ENCODE results near the gene RABEPK.
"Not testable (repeated sequence)": the region's sequence is repeated elsewhere in the genome, so short reads cannot be mapped to it uniquely, and the experiment has no call there.

RABEPK gene

GRCh38 chr9:125254231-125254630 is 53.9 kb downstream of the RABEPK start:
- DNase-seq, result no peak

DNA sequence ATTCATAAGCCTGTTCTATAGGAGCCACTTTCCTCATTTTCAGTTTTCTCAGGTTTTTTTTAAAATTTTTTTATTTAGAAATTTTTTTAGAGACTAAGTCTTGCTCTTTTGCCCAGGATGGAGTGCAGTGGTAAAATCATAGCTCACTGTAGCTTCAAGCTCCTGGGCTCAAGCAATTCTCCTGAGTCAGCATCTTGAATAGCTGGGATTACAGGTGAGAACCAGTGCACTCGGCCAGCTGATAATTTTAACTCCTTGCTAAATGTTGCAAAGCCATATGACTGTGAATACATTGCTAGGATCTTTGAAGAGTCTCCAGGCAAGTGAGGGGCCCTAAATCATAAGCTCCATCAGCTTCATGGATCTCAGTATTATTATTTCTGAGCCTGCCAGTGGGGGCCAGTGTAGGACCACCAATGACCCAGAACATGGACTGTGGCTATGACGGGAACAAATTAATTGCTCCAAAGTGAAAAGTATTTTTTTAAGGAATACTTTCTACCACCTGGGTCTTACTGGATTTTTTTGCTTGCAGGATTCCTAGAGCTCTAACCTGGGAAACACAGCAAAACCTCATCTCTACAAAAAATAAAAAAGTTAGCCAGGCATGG is 55.5 kb downstream of the RABEPK start:
- DNase-seq, result no peak

- no peak for DNase-seq
Observed at GRCh38 chr9:125258160-125258785, 57.9 kb downstream of the RABEPK start.

DNA sequence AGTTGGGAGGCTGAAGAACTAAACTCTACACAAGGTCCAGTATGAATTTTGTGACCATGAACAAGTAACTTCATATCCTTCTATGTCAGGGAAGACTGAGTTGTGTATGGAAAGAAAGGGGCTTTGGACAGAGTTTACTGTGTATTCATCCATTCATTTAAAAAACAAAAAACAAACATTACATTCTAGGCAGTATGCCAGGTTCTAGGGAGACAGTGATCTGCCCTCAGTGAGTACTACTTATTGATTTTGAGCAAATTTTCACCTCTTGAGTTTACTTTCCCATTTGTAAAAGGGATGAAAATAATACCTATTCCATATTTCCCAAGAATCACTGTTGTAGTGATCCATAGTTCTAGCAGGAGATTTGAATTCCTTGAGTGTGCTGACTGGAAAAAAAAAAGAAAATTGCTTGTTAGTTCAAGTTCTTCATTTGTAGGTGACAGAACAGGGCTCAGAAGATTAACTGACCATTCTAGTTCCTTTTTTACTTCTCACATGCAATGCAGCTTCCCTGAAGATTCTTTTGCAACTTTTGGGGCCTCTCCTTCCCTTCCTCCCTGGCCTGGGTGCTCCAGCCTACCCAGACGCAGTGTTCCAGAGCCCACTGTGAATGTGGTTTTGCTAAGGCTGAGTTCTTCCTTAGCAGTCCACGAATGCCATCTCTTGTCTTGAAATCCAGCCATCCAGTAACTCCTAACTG is 58.6 kb downstream of the RABEPK start:
- no peak for DNase-seq

GRCh38 chr9:125260561-125260960 is 60.2 kb downstream of the RABEPK start:
- DNase-seq, result no peak

- DNase-seq, result peak; percentile 88
Observed at GRCh38 chr9:125261501-125262293, 61.4 kb downstream of the RABEPK start, which contains the start of gene GAPVD1. Gene GAPVD1 (plus strand): TSS chr9:125261826. CDS start chr9:125298922, 37,096 bp downstream.

GRCh38 chr9:125262294-125262991 is 62.1 kb downstream of the RABEPK start:
- no peak for DNase-seq

GRCh38 chr9:125264068-125264467 is 63.7 kb downstream of the RABEPK start:
- DNase-seq, result not testable (repeated sequence)

GRCh38 chr9:125268394-125269013 is 68.2 kb downstream of the RABEPK start:
- no peak for DNase-seq

GRCh38 chr9:125269014-125269397 is 68.7 kb downstream of the RABEPK start:
- DNase-seq, result no peak

GRCh38 chr9:125271081-125271480 is 70.7 kb downstream of the RABEPK start:
- no peak for DNase-seq

DNA sequence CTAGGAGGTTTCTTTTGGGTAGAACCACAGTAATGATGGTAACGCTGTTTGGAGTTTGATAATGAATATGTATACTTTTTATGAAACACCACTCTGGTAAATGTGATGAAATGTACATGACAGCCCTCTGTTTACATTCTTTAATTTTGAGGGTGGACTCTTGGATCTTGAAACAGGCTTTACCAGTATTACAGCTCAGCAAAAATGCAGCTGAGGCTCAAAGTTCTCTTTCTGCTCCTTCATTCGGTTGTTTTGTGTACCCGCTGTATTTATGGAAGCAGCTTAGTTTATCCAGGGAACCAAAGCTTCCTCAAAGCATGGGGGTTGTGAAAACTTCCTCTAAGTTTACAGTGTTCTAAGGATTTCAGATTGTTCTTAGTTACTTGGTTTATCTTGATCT is 72.4 kb downstream of the RABEPK start:
- no peak for DNase-seq

DNA sequence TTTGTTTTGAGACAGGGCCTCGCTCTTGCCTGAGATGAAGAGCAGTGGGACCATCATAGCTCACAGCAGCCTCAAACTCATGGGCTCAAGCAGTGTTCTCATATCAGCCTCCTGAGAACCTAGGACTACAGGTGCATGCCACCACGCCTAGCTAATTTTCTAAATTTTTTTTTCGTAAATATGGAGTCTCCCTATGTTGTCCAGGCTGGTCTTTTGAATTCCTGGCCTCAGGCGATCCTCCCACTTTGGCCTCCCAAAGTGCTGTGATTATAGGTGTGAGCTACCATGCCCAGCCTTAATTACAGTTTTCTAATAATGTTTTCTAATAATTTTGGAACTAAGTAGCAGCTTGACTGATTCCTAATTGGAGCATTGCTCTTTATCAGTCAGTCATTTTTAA is 76.4 kb downstream of the RABEPK start:
- no peak for DNase-seq

- no peak for DNase-seq
Observed at GRCh38 chr9:125277411-125277810, 77.1 kb downstream of the RABEPK start.

GRCh38 chr9:125280945-125281344 is 80.6 kb downstream of the RABEPK start:
- no peak for DNase-seq
